Effector memory CD4-positive, alpha-beta T cell (primary cell): Measurements from ENCODE around the gene ASB2.

Experiments
- DNase-seq, 3 donors: peaks; one replicate each; pipeline ENCODE4 v3.0.0-alpha.2; 2020
- H3K27ac ChIP-seq: 2 replicates; pipeline ENCODE4 v1.7.0; 2013; ENCODE audit warnings: mild to moderate bottlenecking, low read length, moderate library complexity; ENCODE audit not compliant: insufficient read depth, poor library complexity, severe bottlenecking
- H3K27me3 ChIP-seq: replicated peaks from 2 replicates; pipeline ENCODE4 v1.7.0; 2013; ENCODE audit warnings: mild to moderate bottlenecking, low read length; ENCODE audit not compliant: insufficient read depth, control insufficient read depth, poor library complexity, severe bottlenecking
- H3K36me3 ChIP-seq: 2 replicates; pipeline ENCODE4 v1.7.0; 2013; ENCODE audit warnings: mild to moderate bottlenecking, low read length, moderate library complexity; ENCODE audit not compliant: control insufficient read depth, insufficient read depth
- H3K4me1 ChIP-seq: 2 replicates; pipeline ENCODE4 v1.7.0; 2013; ENCODE audit warnings: low read length, mild to moderate bottlenecking; ENCODE audit not compliant: control insufficient read depth, insufficient read depth, poor library complexity, severe bottlenecking
- H3K4me3 ChIP-seq: 2 replicates; pipeline ENCODE4 v1.7.0; 2013; ENCODE audit warnings: low read length, low read depth, mild to moderate bottlenecking; ENCODE audit not compliant: insufficient read depth, poor library complexity, severe bottlenecking
- H3K9me3 ChIP-seq: 2 replicates; pipeline ENCODE4 v1.7.0; 2013; ENCODE audit warnings: mild to moderate bottlenecking, low read length, moderate library complexity; ENCODE audit not compliant: control insufficient read depth

ASB2 gene

GRCh38 chr14:93923626-93924025 lies 52.7 kb downstream of the ASB2 start:
- H3K36me3 ChIP-seq, result no peaks in the 10 kb centered on the region
- H3K27me3 ChIP-seq, result no peaks in the 10 kb centered on the region
- no peak overlapping the region for H3K27ac ChIP-seq
- H3K4me3 ChIP-seq, result no peak overlapping the region
- H3K4me1 ChIP-seq, result no peaks in the 10 kb centered on the region
- DNase-seq, result no peak
- H3K9me3 ChIP-seq, result no peaks in the 10 kb centered on the region

- no peak overlapping the region for H3K27ac ChIP-seq
Measured at GRCh38 chr14:93921001-93921806, 55.2 kb downstream of the ASB2 start.

GRCh38 chr14:93917141-93917540 lies 59.2 kb downstream of the ASB2 start:
- Histone ChIP-seq H3K27me3 (no peaks in the 10 kb centered on the region), H3K36me3 (no peaks in the 10 kb centered on the region)

More at GRCh38 chr14:93921001-93921806, 55.2 kb downstream of the ASB2 start:
- no peaks in the 10 kb centered on the region for H3K27me3 ChIP-seq
- no peak overlapping the region for H3K4me3 ChIP-seq
- no peak for DNase-seq
- no peaks in the 10 kb centered on the region for H3K4me1 ChIP-seq
- H3K36me3 ChIP-seq, result no peaks in the 10 kb centered on the region
- no peaks in the 10 kb centered on the region for H3K9me3 ChIP-seq

GRCh38 chr14:93916498-93916897 lies 59.9 kb downstream of the ASB2 start:
- H3K36me3 ChIP-seq, result no peaks in the 10 kb centered on the region
- no peak overlapping the region for H3K4me3 ChIP-seq
- no peaks in the 10 kb centered on the region for H3K4me1 ChIP-seq
- no peaks in the 10 kb centered on the region for H3K27me3 ChIP-seq
- peaks cover 3% of the 10 kb centered on the region for H3K9me3 ChIP-seq
- H3K27ac ChIP-seq, result no peak overlapping the region
- DNase-seq, result no peak

More at GRCh38 chr14:93917141-93917540, 59.2 kb downstream of the ASB2 start:
- Histone ChIP-seq H3K4me3 (no peak overlapping the region), H3K9me3 (peaks cover 3% of the 10 kb centered on the region), H3K4me1 (no peaks in the 10 kb centered on the region), H3K27ac (no peak overlapping the region)
- DNase-seq, result no peak

- no peaks in the 10 kb centered on the region for H3K36me3 ChIP-seq
- no peaks in the 10 kb centered on the region for H3K4me1 ChIP-seq
- H3K27ac ChIP-seq, result no peak overlapping the region
- H3K27me3 ChIP-seq, result no peaks in the 10 kb centered on the region
- peaks cover 3% of the 10 kb centered on the region for H3K9me3 ChIP-seq
- H3K4me3 ChIP-seq, result no peak overlapping the region
- DNase-seq, result no peak
Measured at GRCh38 chr14:93915800-93916199, 60.6 kb downstream of the ASB2 start.

GRCh38 chr14:93915070-93915705 lies 61.2 kb downstream of the ASB2 start:
- no peaks in the 10 kb centered on the region for H3K36me3 ChIP-seq
- no peak overlapping the region for H3K4me3 ChIP-seq
- DNase-seq, result no peak
- H3K27me3 ChIP-seq, result no peaks in the 10 kb centered on the region
- no peaks in the 10 kb centered on the region for H3K4me1 ChIP-seq
- no peak overlapping the region for H3K27ac ChIP-seq
- H3K9me3 ChIP-seq, result peaks cover 3% of the 10 kb centered on the region

- no peak overlapping the region for H3K27ac ChIP-seq
- H3K36me3 ChIP-seq, result no peaks in the 10 kb centered on the region
- no peak for DNase-seq
- H3K27me3 ChIP-seq, result no peaks in the 10 kb centered on the region
- H3K9me3 ChIP-seq, result peaks cover 3% of the 10 kb centered on the region
- no peak overlapping the region for H3K4me3 ChIP-seq
- no peaks in the 10 kb centered on the region for H3K4me1 ChIP-seq
Measured at GRCh38 chr14:93914278-93914677, 62.1 kb downstream of the ASB2 start.

GRCh38 chr14:93912782-93913181 lies 63.6 kb downstream of the ASB2 start:
- no peaks in the 10 kb centered on the region for H3K4me1 ChIP-seq
- no peaks in the 10 kb centered on the region for H3K36me3 ChIP-seq
- no peak for DNase-seq
- no peaks in the 10 kb centered on the region for H3K27me3 ChIP-seq
- no peak overlapping the region for H3K27ac ChIP-seq
- H3K9me3 ChIP-seq, result peaks cover 3% of the 10 kb centered on the region
- H3K4me3 ChIP-seq, result no peak overlapping the region

- DNase-seq, result no peak
- Histone ChIP-seq H3K27me3 (no peaks in the 10 kb centered on the region), H3K4me1 (no peaks in the 10 kb centered on the region), H3K4me3 (no peak overlapping the region), H3K36me3 (no peaks in the 10 kb centered on the region), H3K27ac (no peak overlapping the region), H3K9me3 (peaks cover 3% of the 10 kb centered on the region)
Measured at GRCh38 chr14:93911975-93912615, 64.3 kb downstream of the ASB2 start.
